Prostate gland (tissue), 2 donors: Measurements from ENCODE around the gene CDKN2AIP.

Experiments used
- CTCF ChIP-seq, 4 experiments: fragments of 200-600 bp in 2 of 4; fragments of 450-650 bp in 2 of 4; sonication (generic) in 2 of 4; IDR thresholded peaks; 1 replicate in 3 of 4; 2 replicates in 1 of 4; pipeline ENCODE4 v1.5.1; 2016 to 2019; ENCODE audit warnings: antibody characterized with exemption in 4 of 4, mild to moderate bottlenecking in 2 of 4, moderate library complexity in 2 of 4
- POLR2A ChIP-seq: fragments of 450-650 bp; IDR thresholded peaks from one replicate; pipeline ENCODE4 v1.6.1; 2016; ENCODE audit warnings: antibody characterized with exemption, mild to moderate bottlenecking
- POLR2AphosphoS5 ChIP-seq: sonication (generic); formaldehyde crosslinking; IDR thresholded peaks from one replicate; pipeline ENCODE4 v1.6.1; 2017; ENCODE audit warnings: antibody characterized with exemption

- TF ChIP-seq CTCF (IDR thresholded peaks at IDR 0.05), result peak in 2 of 4 experiments; percentile 36 to 52
- no peak for TF ChIP-seq POLR2A
- TF ChIP-seq POLR2AphosphoS5, result no peak
These were observed 45.9 kb upstream of the CDKN2AIP start for GRCh38 chr4:183398298-183399125.
